Transverse colon (tissue), 4 donors: ENCODE results near the gene HOXC5.
"Not testable (repeated sequence)": the region's sequence is repeated elsewhere in the genome, so short reads cannot be mapped to it uniquely, and the experiment has no call there.

Experiments
- CTCF ChIP-seq, 5 experiments: fragments of 200-600 bp in 3 of 5; fragments of 450-650 bp in 2 of 5; sonication (generic) in 3 of 5; IDR thresholded peaks; 1 replicate in 2 of 5; 2 replicates in 3 of 5; pipeline ENCODE4 v1.5.1; 2016 to 2017; ENCODE audit warnings: antibody characterized with exemption in 5 of 5, inconsistent platforms in 3 of 5, mild to moderate bottlenecking in 2 of 5, moderate library complexity in 1 of 5
- EP300 ChIP-seq: sonication (generic); formaldehyde crosslinking; IDR thresholded peaks from one replicate; pipeline ENCODE4 v1.6.1; 2017; ENCODE audit warnings: antibody characterized with exemption, low read depth
- POLR2A ChIP-seq: fragments of 450-650 bp; IDR thresholded peaks from one replicate; pipeline ENCODE4 v1.6.1; 2016; ENCODE audit warnings: antibody characterized with exemption, mild to moderate bottlenecking, moderate library complexity
- POLR2AphosphoS5 ChIP-seq, 3 donors: sonication (generic); formaldehyde crosslinking; IDR thresholded peaks; one replicate each; pipeline ENCODE4 v1.6.1; 2016; ENCODE audit warnings: antibody characterized with exemption in 3 of 3

- TF ChIP-seq CTCF (IDR thresholded peaks at IDR 0.05); EP300; POLR2A; POLR2AphosphoS5 (IDR thresholded peaks at IDR 0.05): not testable (repeated sequence)
These were observed 48.2 kb downstream of the HOXC5 start for GRCh38 chr12:54081053-54081514.
